Stimulated activated CD8-positive, alpha-beta memory T cell treated with anti-CD3 and anti-CD28 coated beads, Interleukin-4, amount 100 ng/mL, for 1 hour (primary cell): ENCODE measurements around the gene IL1F10.

Experiments used
- DNase-seq, 2 donors: peaks; one replicate each; pipeline ENCODE4 v3.0.0-alpha.2; 2020; ENCODE audit warnings: low read depth in 2 of 2, low spot score in 1 of 2

Gene IL1F10, protein sequence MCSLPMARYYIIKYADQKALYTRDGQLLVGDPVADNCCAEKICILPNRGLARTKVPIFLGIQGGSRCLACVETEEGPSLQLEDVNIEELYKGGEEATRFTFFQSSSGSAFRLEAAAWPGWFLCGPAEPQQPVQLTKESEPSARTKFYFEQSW

GRCh38 chr2:113067681-113068080 is at the start of gene IL1F10:
TSS of gene IL1F10 (plus strand) at chr2:113067970. CDS start at chr2:113072739, 4,769 bp downstream.
- DNase-seq, result no peak

GRCh38 chr2:113018509-113018908 is 49.3 kb upstream of the IL1F10 start:
- no peak for DNase-seq

DNA sequence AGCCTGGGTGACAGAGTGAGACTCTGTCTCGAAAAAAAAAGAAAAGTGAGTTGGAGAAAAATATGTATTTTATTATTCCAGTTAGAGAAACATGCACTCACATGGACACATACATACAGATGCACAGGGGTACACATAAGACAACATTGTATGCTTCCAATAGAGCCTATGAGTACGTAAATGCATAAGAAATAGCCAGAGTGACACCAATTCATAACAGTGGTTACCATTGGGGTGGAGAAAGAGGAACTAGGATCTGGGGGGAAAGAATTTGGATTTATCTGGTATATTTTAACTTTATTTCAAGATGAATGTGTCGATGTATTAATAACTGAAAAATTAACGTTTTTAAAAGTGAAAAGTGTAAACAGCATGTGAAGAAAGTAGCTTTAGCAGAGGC is 46.5 kb upstream of the IL1F10 start:
- DNase-seq, result no peak

- DNase-seq, result no peak
These were observed 43.0 kb upstream of the IL1F10 start for GRCh38 chr2:113024764-113025163.

DNA sequence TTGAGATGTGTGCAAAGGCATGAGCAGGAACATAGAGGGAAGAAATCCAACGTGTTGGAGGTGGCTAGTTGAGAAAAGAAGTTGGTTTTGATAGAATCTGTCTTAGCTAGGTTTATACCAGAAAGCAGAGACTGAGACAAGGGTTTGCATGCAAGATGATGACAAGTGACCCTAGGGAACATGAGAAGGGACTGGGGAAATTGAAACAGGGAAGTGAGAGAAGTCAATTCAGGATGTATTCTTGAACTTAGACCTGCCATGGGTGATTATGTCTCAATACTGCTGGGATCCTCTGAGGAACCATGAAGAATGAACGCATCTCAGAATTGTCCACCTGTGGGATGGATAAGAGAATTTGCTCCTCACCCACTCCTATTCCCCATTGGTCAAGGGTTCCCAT is 42.0 kb upstream of the IL1F10 start:
- DNase-seq, result no peak

DNA sequence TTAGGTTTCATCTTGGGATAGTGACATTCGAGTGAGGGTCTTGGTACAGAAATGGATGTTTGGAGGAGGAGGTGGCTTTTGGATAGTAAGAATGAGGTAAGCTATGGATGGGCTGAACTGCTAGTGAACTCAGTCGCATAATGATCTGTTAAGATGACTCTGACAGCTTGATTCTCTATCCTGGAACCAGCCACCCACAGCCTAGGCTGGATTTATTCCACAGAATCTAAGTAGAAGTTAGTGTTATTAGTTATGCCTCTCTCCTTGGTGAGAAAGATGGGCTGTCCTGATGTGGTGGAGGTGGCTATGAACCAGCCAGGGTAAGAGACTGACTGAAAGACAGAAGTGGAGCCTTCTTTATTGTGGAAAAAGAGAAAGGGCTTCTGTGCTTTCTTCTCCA is 40.1 kb upstream of the IL1F10 start:
- no peak for DNase-seq

DNA sequence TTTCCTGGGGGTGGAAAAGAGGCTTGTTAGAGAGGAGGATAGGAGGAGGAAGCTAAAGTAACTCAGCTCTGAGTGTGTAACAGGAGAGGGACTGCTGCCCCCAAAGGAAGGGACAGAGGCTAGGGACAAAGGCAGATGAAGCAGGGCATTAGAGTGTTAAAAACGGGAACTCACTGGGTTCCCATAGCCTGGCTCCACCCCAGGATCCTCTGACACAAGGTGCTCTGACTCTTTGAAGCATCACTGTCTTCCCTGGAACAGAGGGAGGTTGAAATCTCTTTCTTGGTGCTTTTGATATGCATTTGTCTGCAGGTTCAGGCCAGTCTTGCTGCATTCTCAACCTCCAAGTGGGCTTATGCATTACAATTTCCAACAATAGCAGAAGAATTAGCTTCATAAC is 39.7 kb upstream of the IL1F10 start:
- DNase-seq, result no peak

GRCh38 chr2:113032737-113033136 is 35.0 kb upstream of the IL1F10 start:
- no peak for DNase-seq

DNA sequence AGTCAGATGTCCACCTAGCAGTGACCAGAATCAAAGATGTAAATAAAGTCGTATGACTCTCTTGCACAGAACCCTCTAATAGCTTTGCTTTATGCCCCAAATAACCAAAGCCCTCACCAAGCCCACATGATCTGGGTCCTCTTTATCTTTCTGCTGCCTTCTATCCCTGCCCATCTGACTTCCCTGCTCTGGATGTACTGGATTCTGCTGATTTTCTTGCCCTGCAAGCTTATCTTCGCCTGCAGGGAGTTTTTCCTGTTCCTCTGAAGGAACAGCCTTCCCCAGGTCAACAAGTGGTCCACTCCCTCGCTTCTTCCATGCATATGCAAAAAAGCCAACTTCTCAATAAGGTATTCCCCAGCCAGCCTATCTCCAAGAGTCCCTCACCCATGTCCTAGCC is 33.8 kb upstream of the IL1F10 start:
- DNase-seq, result no peak

DNA sequence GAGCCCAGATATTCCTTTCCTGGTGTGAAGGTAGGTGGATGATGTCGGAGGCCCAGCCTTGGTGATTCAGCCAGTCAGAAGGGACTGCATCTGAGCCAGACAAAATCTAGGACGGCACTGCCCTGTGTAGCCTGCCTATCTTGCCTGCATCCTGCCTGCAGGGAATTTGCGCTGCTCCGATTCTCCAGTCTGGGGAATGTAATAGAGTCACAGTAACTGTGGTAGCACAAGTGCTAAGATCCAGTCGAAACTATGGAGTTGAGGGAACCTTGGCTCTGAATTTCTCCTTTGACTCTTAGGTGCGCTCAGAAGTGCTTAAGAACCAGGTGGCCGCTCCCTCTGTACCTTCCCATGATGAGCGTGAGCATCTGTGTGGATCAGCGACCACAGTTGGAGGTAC is 31.0 kb upstream of the IL1F10 start:
- no peak for DNase-seq

DNA sequence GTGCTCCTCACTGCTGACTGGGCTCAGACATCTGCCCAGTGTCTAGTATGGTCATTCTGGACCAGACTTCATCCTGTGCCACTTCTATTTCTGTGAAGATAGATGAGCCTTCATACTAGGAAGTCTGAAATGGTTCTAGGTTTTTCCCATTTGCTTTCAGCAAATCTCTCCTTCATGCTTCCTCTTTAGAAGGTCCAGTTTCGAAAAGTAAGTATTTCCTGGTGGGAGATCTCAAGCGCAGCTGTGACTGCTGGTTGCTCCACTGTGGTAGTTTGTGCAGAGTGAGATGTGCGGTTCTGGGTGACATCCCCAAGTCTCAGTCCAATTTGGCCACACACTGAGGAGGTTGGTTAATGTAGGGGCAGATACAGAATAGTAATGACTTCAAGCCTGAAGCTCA is 29.5 kb upstream of the IL1F10 start:
- no peak for DNase-seq

GRCh38 chr2:113039158-113039557 is 28.6 kb upstream of the IL1F10 start:
- DNase-seq, result no peak

DNA sequence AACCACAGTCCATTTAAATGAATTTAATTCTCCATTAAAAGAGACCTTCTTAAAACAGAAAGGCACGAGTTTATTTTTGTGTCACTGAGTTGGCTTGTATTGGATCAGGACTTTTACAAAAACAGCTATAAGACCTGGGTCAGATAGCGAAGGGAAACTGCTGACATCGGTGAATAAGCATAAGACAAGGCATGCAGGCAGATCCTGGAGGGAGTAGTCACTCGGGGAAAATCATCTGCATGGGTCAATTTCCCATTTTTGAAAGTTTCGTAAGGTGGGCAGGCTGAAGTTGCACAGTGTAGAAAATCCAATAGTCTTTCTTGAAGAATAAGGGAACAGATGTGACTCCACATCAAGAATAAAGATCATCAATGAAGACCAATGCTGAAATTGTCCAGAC is 28.1 kb upstream of the IL1F10 start:
- DNase-seq, result no peak

GRCh38 chr2:113041871-113042270 is 25.9 kb upstream of the IL1F10 start:
- DNase-seq, result no peak

GRCh38 chr2:113046465-113046864 is 21.3 kb upstream of the IL1F10 start:
- DNase-seq, result no peak

DNA sequence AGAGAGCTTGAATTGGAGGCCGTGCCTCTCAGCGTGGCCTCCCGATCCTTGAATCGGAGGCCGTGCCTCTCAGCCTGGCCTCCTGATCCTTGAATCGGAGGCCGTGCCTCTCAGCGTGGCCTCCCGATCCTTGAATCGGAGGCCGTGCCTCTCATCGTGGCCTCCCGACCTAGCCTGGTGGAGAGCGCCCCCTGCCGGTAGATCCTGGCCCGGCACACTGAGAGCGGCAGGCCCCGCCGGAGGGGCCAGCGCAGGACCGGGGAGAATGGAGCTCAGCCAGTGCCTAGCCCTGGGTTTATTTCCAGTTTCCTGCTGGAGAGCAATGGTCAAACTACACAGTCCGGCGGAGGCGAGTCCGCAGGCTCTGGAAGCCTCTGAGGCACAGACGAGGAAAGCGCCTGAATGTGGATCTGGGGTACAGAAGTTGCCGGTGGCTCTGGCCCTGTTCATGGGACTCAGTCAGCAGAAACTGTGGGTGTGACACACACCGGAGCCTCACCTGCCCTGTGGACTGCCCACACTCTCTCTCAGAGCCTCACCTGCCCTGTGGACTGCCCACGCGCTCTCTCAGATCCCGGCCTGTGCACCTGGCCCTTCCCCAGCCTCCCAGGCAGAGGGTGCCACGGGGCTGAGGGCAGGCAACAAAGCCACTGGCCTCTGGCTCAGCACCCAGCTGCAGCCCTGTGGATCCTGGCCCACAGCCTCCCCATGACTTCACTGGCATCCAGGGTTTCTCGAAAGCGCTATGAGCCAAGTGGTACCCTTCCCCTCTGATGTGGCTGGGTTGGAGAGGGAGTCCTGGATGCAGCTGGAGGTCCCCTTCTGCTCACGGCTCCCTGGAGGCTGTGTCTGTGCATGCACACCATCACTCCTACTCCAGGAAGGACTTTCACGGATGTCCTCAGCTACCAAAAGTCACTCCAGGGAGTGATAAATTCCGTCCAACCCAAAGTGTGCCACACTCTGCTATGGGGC is 16.6 kb upstream of the IL1F10 start:
- DNase-seq, result no peak

DNA sequence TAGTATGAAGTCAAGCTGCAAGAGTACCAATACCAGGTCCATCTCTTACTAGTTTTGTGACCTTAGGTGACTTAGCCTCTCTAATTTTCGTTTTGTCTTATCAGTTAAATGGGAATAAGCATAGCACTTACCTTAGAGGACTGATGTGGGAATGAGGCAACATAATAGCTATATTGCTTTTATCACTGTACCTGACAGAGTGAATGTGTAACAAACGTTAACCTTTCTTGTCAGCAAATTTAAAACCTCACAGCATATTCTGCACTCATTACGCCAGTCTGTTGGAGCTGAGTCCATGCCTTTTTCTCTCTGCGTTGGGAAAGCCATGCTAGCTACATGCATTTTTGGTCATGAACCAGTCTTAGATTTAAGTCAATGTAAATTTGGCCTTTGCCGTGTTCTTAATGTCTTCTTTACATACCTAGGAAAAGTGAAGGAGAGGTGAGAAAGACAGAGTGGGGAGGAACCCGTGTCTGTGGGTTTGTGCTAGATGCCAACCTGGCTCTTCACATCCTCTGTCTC is 15.3 kb upstream of the IL1F10 start, which contains the start of gene IL36B:
TSS of gene IL36B (minus strand) at position 472 of the 522 bp plus-strand sequence.
- DNase-seq, result no peak

GRCh38 chr2:113053666-113054065 is 14.1 kb upstream of the IL1F10 start:
- DNase-seq, result no peak

DNA sequence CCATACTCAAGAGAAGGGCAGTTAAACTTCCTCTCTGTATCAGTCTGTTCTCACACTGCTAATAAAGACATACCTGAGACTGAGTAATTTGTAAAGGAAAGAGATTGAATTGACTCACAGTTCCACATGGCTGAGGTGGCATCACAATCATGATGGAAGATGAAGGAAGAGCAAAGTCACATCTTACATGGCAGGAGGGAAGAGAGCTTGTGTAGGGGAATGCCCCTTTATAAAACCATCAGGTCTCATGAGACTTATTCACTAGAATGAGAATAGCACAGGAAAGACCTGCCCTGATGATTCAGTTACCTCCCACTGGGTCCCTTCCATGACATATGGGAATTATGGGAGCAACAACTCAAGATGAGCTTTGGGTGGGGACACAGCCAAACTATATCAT is 13.7 kb upstream of the IL1F10 start:
- no peak for DNase-seq

DNA sequence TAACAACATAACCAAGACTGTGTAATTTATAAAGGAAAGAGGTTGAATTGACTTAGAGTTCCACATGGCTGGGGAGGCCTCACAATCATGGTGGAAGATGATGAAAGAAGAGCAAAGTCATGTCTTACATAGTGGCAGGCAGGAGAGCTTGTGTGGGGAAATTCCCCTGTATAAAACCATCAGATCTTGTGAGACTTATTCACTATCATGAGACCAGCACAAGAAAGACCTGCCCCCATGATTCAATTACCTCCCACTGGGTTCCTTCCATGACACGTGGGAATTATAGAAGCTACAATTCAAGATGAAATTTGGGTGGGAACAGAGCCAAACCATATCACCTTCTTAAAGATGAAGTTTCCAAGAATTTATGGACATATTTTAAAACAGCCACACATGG is 11.2 kb upstream of the IL1F10 start:
- no peak for DNase-seq

DNA sequence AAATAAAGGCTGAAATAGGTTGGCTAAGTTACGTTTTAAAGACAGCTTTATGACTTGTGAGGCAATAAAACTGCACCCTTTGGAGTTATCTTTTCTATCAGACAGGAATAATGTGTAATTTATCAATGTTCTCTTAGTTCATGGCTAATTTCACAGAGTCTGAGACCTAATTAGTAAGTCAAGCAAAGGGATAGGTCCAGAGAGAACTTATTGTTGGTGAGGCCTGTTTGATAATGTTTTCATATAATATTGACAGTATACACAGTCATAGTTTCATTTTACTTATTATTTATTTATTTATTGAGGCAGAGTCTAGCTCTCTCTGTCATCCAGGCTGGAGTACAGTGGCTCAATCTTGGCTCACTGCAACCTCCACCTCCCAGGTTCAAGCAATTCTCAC is 10.7 kb upstream of the IL1F10 start:
- no peak for DNase-seq

DNA sequence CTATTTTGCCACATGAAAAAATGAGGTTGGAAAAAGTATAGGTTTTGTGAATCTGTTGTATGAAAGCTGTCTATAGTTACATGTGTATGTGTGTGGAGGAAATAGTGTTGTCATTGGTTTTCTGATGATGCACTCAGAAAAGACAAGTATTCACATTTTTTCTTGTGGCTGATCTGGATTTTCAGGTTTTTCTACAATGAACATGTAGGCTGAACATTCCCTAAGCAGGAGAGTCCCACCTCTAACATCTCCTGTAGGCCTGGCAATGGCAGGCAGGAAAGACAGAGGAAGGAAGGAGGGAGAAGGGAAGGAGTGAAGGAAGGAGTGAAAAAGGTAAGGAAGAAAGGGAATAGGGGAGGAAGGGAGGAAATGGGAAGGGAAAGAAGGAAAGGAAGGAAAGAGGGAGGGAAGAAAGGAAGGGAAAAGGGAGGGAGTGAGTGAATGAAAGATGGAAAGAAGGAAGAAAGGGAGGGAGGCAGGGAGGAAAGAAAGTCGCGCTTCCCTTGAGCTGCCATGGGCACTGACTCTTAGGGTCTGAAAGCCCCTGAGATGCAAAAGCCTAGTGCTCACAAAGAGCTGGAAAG is 9.3 kb upstream of the IL1F10 start:
- DNase-seq, result no peak
